OCI-LY7 (cell line): Measurements from ENCODE around the gene PHETA2.
"Not testable (repeated sequence)": the region's sequence is repeated elsewhere in the genome, so short reads cannot be mapped to it uniquely, and the experiment has no call there.

Experiments used
- CTCF ChIP-seq: fragments of 200-600 bp; sonication (generic); conservative IDR thresholded peaks from 2 replicates; pipeline ENCODE4 v1.5.1; 2014; ENCODE audit warnings: mild to moderate bottlenecking, antibody characterized with exemption, low read length, moderate library complexity, mixed read lengths
- EZH2phosphoT487 ChIP-seq: fragments of 200-600 bp; sonication (generic); IDR thresholded peaks from 2 replicates; pipeline ENCODE4 v1.6.1; 2018; ENCODE audit warnings: low read depth, borderline replicate concordance, mild to moderate bottlenecking, mixed run types, antibody characterized with exemption, low read length, moderate library complexity, mixed read lengths

GRCh38 chr22:42120231-42121021 lies 46.4 kb downstream of the PHETA2 start:
- TF ChIP-seq CTCF, EZH2phosphoT487: not testable (repeated sequence)
